Stimulated activated CD8-positive, alpha-beta memory T cell treated with anti-CD3 and anti-CD28 coated beads, Interleukin-4, amount 100 ng/mL, for 4 hours (primary cell): Measurements from ENCODE around the gene PRKAR1B.

Source experiments
- DNase-seq, 2 donors: peaks; one replicate each; pipeline ENCODE4 v3.0.0-alpha.2; 2020; ENCODE audit warnings: low read depth in 2 of 2, low spot score in 1 of 2

PRKAR1B gene

GRCh38 chr7:725223-726005, 1.7 kb downstream of the PRKAR1B start:
- no peak for DNase-seq

DNA sequence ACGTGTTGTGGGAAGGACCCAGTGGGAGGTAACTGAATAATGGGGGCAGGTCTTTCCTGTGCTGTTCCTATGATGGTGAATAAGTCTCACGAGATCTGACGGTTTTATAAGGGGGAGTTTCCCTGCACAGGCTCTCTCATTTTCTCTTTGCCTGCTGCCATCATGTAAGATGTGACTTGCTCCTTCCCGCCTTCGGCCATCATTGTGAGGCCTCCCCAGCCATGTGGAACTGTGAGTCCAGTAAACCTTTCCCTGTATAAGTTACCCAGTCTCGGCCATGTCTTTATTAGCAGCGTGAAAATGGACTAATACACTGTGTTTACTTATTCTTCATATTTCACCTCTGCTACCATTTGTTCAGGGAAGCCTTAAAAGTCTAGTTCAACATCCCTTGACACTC, 2.8 kb downstream of the PRKAR1B start:
- DNase-seq: no peak

DNA sequence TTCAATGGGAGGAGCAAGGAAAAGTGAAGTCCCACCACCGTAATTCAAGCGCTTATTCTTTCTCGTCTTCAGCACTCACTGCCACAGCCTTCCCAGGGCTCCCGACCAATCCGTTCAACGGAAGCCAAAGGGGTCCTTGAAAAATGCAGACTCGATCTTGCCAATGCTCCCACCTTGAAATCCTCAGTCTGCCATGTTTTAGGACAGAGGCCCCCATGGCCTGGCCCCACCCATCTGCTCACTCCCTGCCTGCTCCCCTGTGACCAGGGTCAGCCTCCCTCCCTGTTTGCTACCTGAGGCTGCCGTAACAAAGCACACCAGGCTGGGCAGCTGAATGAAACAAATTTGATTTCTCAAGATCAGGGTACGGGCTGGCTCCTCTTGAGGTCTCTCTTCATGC, 3.5 kb downstream of the PRKAR1B start:
- no peak for DNase-seq

DNA sequence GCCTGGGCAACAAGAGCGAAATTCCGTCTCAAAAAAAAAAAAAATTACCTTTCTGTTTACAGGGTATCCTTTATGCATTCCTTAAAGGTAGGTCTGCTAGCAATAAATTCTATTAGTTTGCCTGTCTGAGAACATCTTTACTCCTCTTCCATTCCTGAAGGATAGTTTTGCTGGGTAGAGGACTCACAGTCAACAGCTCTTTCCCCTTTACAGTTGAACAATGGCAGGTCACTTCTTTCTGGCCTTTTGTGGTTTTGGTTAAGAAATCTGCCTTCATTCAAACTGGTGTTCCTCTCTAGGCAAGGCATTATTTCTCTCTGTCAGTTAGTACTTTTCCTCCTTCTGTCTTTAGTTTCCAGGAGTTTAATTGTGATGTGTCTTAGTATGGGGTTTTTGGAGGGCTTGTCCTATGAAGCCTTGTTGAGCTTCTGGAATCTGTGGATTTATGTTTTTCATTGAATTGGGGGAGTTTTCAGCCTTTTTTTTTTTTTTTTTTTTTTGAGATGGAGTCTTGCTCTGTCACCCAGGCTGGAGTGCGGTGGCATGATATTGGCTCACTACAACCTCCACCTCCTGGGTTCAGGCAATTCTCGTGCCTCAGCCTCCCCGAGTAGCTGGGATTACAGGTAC, 5.3 kb downstream of the PRKAR1B start:
- DNase-seq: no peak

DNA sequence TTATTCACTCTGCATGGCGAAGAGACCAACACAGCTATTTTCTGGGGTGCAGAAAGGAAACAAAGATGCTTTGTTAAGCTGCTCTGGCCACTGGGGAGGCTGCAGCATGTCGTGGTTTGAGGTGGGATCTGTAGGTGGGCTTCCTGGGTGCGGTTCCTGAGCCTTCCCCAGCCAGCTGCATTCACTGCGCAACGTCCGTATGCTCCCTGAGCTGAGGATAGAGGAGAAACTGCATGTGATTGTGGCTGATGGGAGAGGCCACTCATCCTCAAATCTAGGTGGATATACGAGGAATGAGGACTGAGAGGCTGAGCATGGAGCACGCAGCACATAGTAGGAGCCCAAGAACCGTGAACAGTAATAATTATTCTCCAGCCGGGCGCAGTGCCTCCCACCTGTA, 10.4 kb downstream of the PRKAR1B start:
- DNase-seq: no peak

GRCh38 chr7:716222-716621, 10.9 kb downstream of the PRKAR1B start:
- no peak for DNase-seq

DNA sequence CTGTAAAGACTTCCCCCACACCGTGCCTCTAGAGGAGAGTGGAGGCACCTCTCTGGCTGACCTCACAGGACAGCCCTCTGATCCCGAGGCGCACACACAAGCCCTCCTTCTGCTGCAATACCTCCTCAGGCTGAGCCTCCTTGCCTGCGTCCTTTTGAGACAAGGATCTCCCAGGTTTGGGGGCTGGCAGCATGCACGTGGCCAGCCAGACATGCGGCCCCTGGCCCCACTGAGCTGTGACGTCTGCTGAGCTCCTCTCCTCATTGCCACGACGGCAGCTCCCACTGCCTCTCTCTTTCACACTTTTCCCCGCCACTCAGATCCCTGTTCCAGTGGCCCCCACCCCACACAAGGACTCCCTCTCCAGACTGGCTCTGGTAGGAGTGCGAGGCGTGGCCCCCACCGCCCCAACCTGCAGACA, 12.8 kb downstream of the PRKAR1B start:
- no peak for DNase-seq

GRCh38 chr7:713488-714230, 13.4 kb downstream of the PRKAR1B start:
- DNase-seq: no peak

- DNase-seq: no peak
These were observed 14.0 kb downstream of the PRKAR1B start for GRCh38 chr7:713139-713457.

GRCh38 chr7:712381-713138, 14.5 kb downstream of the PRKAR1B start:
- DNase-seq: no peak

GRCh38 chr7:711922-712380, 15.1 kb downstream of the PRKAR1B start:
- DNase-seq: no peak

GRCh38 chr7:711093-711921, 15.8 kb downstream of the PRKAR1B start:
- no peak for DNase-seq

GRCh38 chr7:710161-710560, 16.9 kb downstream of the PRKAR1B start:
- no peak for DNase-seq

GRCh38 chr7:707296-708000, 19.6 kb downstream of the PRKAR1B start:
- no peak for DNase-seq

DNA sequence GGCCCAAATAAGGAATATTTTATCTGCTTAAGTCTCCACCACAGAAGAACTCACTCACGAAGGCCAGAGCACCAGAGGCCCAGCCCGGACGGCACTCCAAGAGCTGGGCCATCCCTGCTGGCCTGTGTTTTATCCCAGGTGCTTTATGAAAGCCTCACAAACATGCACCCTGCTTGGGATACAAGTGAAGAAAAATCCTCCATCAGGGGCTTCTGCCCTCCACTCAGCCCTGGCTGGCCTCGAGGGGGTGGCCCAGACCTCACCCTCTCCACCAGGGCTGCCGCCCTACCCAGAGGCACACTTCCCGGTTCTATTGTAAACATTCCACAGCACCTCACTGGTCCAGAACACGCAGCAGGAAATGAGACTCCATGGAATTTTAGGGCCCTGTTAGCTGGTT, 20.4 kb downstream of the PRKAR1B start:
- no peak for DNase-seq

DNA sequence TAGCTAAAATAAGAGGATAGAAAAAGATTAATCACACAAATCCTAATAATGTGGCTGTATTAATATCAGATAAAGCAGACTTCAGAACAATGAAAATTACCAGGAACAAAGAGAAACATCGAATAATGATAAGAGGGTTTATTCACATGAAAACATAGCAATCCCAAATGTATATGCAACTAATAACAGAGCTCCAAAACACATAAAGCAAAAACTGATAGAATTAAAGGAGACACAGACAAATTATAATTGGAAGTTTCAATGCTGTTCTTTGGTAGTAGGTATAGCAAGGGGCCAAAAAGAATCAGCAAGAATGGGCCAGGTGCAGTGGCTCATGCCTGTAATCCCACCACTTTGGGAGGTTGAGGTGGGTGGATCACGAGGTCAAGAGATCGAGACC, 24.0 kb downstream of the PRKAR1B start:
- DNase-seq: no peak

DNA sequence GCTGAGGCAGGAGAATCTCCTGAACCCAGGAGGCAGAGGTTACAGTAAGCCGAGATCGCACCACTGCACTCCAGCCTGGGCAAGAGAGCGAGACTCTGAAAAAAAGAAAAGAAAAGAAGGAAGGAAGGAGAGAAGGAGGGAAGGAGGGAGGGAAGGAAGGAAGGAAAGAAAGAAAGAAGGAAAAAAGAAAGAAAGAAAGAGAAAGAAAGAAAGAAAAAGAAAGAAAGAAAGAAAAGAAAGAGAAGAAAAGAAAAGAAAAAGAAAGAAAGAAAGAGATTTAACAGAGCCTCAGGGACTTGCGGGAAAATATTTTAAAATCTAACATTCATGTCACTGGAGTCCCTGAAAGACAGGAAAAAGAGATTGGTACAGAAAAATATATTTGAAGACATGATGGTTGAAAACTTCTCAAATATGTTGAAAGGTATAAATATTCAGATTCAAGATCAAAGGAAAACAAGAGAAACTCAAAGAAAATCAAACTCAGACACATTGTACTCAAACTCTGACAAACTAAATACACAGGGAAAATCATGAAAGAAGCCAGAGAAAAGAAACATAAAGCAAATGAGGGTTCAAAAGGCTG, 25.9 kb downstream of the PRKAR1B start:
- no peak for DNase-seq

- DNase-seq: no peak
These were observed 27.5 kb downstream of the PRKAR1B start for GRCh38 chr7:699476-700170.
